Inferior parietal cortex (tissue), 1 donor: ENCODE results near the gene SETDB2.
A peak's percentile ranks its signal among the peaks of the same experiment; 100 is the strongest.

Experiments
- DNase-seq: peaks from one replicate; pipeline ENCODE4 v3.0.0-alpha.2; 2016; ENCODE audit errors: extremely low spot score

SETDB2 gene, protein sequence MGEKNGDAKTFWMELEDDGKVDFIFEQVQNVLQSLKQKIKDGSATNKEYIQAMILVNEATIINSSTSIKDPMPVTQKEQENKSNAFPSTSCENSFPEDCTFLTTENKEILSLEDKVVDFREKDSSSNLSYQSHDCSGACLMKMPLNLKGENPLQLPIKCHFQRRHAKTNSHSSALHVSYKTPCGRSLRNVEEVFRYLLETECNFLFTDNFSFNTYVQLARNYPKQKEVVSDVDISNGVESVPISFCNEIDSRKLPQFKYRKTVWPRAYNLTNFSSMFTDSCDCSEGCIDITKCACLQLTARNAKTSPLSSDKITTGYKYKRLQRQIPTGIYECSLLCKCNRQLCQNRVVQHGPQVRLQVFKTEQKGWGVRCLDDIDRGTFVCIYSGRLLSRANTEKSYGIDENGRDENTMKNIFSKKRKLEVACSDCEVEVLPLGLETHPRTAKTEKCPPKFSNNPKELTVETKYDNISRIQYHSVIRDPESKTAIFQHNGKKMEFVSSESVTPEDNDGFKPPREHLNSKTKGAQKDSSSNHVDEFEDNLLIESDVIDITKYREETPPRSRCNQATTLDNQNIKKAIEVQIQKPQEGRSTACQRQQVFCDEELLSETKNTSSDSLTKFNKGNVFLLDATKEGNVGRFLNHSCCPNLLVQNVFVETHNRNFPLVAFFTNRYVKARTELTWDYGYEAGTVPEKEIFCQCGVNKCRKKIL

GRCh38 chr13:49443704-49444523 is at the start of gene SETDB2, which contains the start of gene CAB39L:
Gene SETDB2, plus strand, starts transcription at chr13:49444274. Its CDS starts 7,620 bp downstream, at chr13:49451894.
Gene CAB39L, minus strand, starts transcription at chr13:49444064. Its CDS starts 61,154 bp downstream, at chr13:49382910.
- peak; percentile 97 for DNase-seq

- DNase-seq, result no peak
Measured at GRCh38 chr13:49395451-49395865, 48.6 kb upstream of the SETDB2 start.

DNA sequence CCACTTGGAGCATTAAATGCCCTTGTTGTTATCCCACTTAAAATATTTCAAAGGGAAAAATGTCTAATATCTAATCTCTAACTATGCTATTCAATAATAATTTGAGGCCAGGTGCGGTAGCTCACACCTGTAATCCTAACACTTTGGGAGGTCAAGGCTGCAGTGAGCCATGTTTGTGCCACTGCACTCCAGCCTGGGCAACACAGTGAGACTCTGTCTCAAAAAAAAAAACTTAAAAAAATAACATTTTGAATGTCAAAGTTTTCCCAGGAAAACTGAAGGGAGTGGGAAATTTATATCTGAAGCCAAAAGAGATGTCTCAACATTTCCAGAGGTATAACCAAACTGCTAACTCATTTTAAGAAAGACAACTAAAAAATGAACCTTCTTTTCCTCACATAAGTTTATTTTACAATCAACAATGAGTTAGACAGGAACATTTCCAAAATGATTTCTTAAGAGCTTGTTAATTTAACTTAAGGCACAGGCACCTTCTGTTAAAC is 48.1 kb upstream of the SETDB2 start:
- no peak for DNase-seq

DNA sequence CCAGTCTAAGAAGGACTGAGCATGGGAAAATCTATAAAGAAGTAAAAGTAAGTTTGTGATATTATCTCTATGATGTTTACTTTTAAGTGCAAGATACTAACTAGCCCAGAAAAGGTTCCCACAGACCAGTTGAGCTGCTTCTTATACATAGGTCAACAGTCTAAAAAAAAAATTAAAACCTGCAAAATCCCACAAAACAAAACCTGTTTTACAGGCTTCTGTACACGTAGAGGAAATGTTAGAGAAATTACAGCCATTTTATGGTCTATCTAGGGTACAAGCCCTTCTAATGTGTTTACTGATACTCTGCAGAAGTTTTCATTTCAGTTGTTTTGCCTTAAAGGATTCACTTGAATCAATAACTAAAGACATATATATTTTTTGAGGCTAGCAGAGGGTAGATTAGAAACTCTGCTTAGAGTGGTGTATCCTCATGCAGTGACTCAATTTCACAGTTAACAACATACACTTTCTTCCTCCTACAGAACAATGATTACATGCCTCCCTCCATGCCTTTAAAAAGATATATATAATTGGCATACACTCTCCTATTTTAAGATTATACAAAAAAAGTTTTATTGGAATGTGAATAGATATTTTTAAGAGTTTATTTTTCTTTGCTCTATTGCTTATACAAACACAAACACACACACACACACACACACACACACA is 44.1 kb upstream of the SETDB2 start:
- DNase-seq, result peak; percentile 53

DNA sequence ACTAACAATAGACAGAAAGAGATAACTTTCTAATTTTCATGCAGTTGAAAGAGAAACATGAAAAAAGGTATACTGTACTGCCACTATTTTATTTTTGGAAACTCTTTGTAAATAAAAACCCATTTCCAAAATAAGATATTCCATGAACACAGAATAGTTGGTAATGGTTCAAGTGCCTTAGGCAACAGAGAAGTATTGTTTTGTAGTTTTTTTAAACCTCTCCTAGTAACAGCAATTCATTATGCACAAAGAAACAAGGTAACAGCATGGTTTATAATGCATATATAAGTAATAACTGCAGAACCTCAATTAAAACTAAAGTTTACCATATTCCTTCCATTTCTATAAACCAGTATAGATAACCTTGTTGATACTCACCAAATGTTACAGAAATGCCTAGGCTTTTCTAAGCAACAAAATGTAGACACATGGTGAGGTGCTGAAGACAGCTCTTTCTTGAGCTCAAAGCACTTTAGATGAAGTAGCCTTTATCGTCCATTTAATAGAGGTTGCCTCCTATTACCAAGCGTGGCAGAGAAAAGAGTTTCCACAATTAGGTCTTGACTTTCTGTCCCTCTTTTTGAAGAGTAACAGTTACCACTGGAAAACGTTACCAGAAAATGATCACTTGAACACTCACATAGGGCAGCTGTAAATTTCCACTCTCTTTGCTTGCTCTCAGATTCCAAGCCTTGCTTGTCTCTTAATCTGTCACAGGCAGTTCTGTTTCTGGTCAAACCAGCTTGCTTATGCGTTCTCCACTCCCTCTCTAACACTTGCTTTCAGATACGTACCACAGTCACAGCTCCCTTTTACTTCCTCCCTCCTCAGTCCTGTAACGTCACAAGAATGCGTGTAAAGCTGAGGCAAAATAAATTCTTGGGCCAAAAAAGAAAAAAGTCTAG is 43.1 kb upstream of the SETDB2 start:
- DNase-seq, result peak; percentile 74

GRCh38 chr13:49403996-49404702 is 39.9 kb upstream of the SETDB2 start:
- DNase-seq, result no peak

GRCh38 chr13:49404703-49405020 is 39.4 kb upstream of the SETDB2 start:
- DNase-seq, result no peak

- no peak for DNase-seq
Measured at GRCh38 chr13:49407068-49407467, 37.0 kb upstream of the SETDB2 start.

DNA sequence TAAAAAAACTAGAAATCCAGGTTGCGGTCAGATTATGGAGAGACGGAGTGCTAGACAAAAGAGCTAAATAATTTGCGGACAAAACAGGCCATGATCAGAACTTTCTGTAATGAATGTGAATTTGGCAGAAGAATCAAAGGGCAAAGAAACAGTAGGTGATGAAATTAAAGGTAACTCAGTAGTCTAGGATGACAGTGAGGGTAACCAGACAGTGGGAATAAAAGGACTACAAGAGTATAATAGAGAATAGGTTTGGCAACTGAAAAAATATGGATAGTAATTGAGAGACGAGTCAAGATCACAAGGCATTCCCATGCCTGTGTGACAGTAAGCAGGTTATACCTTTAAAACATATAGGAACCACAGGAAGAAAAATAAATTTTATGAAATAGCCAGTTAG is 36.1 kb upstream of the SETDB2 start:
- DNase-seq, result no peak

GRCh38 chr13:49409008-49409407 is 35.1 kb upstream of the SETDB2 start:
- no peak for DNase-seq

- DNase-seq, result no peak
Measured at GRCh38 chr13:49410006-49410405, 34.1 kb upstream of the SETDB2 start.

DNA sequence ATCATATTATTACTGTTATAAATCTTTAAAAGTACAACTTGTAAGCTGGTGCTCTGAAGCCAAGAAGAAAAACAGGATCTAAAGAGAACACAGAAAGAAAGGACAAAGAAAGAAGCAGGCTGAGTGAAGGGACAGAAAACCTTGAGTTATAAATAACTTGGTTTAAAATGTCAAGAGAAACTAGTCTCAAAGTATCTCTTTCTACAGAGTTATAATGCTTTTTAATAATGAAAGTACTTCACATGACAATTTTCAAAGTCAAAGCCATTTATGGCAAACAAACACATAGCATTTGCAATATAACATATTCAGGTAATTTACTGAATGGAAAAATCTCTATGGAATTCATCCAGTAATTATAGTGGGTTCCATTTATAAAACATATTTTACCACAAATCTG is 33.6 kb upstream of the SETDB2 start:
- no peak for DNase-seq

GRCh38 chr13:49411353-49411752 is 32.7 kb upstream of the SETDB2 start:
- DNase-seq, result no peak

- no peak for DNase-seq
Measured at GRCh38 chr13:49412749-49413148, 31.3 kb upstream of the SETDB2 start.

DNA sequence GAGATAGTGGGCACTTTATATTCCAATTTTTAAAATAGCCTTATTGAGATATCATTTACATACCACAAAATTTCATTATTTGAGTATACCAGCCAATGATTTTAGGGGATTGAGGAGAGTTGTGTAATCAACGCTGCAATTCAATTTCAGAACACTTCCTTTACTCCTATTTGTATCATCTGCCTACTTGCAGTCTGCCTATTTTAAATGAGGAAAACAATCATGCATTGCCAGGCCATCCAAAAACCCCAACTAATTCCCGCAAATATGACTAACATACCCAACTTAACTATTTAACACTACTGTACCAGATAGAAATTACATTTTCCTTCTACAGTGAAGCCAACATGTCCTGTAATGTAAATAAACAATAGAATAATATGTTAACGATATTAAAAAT is 26.9 kb upstream of the SETDB2 start:
- no peak for DNase-seq

DNA sequence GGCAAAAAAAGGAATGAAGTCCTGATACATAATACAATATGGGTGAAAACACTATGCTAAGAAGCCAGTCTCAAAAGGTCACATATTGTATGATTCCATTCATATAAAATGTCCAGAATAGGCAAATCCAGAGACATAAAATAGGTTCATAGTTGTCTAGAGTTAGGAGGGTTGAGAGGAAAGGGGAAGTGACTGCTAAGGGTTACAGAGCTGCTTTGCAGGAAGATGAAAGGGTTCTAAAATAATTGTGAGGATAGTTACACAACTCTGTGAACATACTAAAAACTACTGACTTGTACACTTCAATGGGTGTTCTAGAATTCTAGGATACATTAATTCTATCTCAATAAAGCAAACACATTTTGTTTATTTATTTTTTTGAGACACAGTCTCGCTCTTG is 25.9 kb upstream of the SETDB2 start:
- DNase-seq, result no peak

GRCh38 chr13:49419276-49419675 is 24.8 kb upstream of the SETDB2 start:
- no peak for DNase-seq

- DNase-seq, result no peak
Measured at GRCh38 chr13:49421391-49421790, 22.7 kb upstream of the SETDB2 start.

DNA sequence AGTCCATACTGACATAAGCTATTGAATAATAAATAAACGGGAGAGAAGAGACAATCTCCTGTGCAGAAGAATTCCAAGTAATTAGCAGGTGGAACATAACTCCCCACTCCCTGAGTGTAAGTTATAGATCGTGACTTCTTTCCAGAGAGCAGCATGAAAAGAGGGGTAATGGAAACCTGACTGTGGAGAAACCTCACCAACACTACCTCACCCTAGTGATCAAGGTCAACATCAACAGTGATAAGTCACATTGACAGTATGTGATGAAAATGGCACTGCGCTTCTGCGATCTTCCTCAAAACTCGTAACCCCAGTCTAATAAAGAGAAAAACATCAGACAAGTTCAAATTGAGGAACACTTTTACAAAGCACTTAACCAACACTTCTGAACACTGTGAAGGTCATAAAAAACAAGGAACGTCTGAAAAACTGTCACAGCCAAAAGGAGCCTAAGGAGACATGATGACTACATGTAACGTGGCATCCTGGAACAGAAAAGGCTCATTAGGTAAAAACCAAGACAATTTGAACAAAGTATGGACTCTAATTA is 20.0 kb upstream of the SETDB2 start:
- DNase-seq, result no peak
